Activated CD4-positive, alpha-beta T cell treated with anti-CD3 and anti-CD28 coated beads for 1 hour (primary cell): ENCODE measurements around the gene TBC1D24.
A peak's percentile ranks its signal among the peaks of the same experiment; 100 is the strongest.
"Not testable (repeated sequence)": the region's sequence is repeated elsewhere in the genome, so short reads cannot be mapped to it uniquely, and the experiment has no call there.

ENCODE experiments used
- DNase-seq: peaks from one replicate; pipeline ENCODE4 v3.0.0-alpha.2; 2020

TBC1D24 gene

DNA sequence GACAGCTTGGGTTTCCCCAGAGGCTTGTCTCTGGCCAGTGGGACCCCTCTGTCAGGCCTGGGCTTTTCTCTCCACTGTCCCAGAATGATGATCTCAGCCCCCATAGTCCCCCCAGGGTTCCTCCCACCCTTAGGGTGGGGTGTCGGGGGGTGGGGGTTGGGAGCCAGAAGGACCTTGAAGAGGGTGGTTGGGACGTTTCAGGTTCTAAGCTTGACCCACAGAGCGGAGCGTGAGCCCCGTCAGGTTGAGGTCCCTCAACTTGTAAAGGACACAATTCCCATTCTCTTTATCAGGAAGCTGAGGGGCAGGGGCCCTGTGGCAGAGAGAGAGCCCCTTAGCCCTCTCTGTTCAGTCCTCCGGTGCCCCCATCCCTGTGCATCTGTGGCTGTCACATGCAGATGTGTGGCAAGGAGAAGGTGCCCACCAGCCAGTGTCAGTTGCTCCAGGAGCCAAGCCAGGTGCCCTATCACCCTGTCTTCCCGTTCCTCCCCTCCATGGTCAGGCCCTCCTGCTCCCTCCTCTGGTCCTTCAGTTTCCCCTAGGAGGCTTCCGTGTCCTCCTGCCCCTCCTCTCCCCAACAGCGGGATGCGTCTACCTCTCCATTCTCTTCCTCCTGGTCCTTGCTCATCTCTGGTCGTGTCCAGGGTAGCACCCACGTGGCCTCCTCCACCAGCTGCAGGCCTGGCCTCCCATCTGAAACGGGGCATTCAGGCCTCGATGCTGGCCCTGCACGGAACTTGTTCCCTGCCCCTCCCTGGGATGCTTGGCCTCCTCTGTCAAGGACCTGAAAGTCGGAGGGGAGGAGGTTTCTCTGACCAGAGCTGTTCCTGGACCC lies 5.3 kb upstream of the TBC1D24 start:
- DNase-seq: no peak

DNA sequence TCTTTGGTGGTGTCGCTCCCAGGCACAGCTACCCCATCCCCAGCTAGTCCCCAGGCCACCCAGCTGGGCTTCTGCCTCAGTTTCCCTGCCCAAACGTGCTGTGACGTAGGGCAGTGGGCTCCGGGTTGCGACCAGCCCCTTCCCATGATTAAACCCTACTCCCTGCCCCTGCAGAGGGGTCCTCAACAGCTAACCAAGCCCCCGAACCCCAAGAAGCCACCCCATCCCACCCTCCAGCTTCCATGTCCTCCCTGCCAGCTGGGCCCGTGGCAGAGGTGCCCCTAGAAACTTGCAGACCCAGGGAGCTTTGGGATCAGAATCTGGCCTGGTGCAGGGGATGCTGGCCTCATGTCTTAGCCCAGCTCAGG lies 4.7 kb upstream of the TBC1D24 start:
- no peak for DNase-seq

DNA sequence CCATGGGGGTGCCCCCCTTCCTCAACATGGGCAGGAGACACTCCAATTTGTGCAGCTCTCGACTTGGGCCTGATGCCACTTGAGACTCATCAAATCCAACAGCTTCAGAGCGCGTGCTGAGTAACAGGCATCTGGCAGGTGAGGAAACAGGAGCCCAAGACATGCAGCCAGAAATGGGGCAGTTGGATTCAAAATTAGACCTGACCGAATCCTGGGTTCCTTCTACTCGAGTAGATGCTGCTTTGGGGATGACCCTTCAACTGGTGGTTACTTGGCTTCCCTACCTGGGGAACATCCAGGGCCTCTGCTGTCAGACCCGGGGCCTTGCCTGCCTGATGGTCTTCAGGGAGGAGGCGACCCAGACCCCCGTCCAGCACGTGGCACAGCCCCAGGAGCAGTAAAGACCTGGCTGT lies 4.3 kb upstream of the TBC1D24 start:
- no peak for DNase-seq

DNA sequence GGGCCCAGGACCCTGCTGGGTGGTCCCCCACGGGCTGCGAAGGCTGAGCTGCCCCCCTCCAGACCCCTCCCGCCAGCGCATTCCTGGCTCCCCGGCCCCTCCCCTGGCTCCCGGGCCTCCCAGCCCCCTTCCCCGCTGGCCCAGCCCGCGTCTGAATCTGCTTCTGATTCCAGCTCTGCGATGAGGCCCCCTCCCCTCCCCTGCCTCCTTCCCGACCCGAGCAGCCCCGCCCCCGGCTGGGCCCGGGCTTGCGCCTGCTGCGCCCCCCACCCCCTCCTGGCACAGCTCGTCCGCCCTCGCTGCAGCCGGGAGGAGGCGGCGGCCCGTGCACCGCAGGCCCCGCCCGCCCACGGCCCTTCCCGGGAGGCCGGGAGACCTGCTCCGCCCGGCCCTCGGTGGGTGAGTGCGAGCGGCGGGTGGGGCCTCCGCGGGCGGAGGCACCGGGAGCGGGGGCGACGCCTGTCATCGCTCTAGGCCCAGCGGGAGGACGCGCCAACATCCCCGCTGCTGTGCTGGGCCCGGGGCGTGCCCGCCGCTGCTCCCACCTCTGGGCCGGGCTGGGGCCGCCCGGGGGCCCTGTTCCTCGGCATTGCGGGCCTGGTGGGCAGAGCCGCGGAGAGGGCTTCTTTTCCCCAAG lies 3.8 kb upstream of the TBC1D24 start, which contains the start of gene NTN3:
TSS of gene NTN3 (plus strand) at position 282 of the 637 bp plus-strand sequence. CDS start 405 bp downstream, outside the sequence.
- no peak for DNase-seq

DNA sequence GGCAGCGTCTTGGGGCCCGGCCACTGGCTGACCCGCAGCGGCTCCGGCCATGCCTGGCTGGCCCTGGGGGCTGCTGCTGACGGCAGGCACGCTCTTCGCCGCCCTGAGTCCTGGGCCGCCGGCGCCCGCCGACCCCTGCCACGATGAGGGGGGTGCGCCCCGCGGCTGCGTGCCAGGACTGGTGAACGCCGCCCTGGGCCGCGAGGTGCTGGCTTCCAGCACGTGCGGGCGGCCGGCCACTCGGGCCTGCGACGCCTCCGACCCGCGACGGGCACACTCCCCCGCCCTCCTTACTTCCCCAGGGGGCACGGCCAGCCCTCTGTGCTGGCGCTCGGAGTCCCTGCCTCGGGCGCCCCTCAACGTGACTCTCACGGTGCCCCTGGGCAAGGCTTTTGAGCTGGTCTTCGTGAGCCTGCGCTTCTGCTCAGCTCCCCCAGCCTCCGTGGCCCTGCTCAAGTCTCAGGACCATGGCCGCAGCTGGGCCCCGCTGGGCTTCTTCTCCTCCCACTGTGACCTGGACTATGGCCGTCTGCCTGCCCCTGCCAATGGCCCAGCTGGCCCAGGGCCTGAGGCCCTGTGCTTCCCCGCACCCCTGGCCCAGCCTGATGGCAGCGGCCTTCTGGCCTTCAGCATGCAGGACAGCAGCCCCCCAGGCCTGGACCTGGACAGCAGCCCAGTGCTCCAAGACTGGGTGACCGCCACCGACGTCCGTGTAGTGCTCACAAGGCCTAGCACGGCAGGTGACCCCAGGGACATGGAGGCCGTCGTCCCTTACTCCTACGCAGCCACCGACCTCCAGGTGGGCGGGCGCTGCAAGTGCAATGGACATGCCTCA lies 3.1 kb upstream of the TBC1D24 start:
- DNase-seq: no peak

DNA sequence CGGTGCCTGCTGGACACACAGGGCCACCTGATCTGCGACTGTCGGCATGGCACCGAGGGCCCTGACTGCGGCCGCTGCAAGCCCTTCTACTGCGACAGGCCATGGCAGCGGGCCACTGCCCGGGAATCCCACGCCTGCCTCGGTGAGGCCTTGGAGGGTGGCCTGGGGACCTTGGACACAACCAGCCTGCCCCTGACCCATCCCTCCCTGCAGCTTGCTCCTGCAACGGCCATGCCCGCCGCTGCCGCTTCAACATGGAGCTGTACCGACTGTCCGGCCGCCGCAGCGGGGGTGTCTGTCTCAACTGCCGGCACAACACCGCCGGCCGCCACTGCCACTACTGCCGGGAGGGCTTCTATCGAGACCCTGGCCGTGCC lies 2.5 kb upstream of the TBC1D24 start:
- DNase-seq: no peak

DNA sequence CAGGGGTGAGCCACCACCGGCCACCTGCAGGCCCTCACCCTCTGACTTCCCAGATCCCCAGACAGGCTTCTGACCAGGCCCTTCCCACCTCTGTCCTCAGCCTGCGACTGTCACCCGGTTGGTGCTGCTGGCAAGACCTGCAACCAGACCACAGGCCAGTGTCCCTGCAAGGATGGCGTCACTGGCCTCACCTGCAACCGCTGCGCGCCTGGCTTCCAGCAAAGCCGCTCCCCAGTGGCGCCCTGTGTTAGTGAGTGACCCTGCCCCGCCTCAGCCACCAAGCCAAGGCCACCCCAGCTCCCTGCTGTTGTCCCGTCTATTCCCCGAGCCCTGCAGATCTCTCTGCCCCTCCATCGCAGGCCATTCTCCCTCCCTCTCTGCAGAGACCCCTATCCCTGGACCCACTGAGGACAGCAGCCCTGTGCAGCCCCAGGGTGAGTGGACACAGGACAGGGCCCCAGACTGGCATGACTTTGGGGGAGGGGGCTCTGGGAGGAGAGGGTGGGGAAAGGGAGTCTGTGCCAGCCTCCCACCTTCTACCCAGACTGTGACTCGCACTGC lies 2.0 kb upstream of the TBC1D24 start:
- no peak for DNase-seq

DNA sequence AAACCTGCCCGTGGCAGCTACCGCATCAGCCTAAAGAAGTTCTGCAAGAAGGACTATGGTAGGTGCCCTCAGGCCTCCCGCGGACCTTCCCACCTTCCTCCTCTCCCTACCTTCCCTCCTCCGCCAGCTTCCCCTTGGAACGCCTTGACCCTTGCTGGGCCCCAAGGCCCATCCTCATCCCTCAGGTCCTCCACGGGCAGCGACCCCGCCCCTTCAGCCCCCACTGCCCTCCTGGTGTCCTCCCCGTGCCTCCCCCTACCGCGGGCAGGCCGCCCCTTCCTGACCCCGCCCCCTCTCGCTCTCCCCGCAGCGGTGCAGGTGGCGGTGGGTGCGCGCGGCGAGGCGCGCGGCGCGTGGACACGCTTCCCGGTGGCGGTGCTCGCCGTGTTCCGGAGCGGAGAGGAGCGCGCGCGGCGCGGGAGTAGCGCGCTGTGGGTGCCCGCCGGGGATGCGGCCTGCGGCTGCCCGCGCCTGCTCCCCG lies 1.4 kb upstream of the TBC1D24 start:
- DNase-seq: no peak

DNA sequence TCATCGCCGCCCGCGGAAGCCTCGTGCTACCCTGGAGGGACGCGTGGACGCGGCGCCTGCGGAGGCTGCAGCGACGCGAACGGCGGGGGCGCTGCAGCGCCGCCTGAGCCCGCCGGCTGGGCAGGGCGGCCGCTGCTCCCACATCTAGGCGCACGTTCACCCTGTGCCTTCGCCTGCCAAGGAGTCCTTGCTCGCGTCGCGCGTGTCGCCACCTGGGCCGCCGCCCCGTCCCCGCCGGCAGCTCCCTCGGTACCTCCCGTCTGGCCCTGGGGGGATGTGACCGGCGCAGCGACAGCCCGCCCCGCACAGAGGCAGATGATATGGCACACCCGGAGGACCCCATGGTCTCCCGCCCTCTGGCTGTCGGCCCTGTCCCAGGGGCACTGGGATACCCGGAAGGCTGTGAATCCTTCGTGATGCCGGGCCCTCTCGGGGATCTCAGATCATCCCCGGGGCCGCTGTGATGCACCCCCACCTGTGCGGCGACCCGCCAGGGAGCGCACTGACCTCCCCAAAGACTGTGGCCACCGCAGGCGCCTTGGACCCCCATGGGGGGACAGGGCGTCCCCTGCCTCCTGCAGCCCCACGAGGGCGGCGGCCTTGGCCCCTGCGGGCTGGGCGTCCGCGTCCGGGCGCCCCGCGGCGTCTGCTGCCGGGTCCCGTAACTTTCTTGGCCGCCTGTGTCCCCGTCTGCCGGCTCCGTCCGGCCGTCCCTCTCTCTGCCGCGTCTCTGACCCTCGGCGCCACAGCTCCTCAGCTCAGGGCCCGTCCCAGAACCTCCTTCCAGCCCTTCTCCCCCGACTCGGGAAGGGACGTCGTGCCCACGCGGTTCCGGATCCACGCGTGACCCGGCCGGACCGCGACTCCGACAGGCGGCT lies 689 bp upstream of the TBC1D24 start:
- peak; percentile 53 for DNase-seq

DNA sequence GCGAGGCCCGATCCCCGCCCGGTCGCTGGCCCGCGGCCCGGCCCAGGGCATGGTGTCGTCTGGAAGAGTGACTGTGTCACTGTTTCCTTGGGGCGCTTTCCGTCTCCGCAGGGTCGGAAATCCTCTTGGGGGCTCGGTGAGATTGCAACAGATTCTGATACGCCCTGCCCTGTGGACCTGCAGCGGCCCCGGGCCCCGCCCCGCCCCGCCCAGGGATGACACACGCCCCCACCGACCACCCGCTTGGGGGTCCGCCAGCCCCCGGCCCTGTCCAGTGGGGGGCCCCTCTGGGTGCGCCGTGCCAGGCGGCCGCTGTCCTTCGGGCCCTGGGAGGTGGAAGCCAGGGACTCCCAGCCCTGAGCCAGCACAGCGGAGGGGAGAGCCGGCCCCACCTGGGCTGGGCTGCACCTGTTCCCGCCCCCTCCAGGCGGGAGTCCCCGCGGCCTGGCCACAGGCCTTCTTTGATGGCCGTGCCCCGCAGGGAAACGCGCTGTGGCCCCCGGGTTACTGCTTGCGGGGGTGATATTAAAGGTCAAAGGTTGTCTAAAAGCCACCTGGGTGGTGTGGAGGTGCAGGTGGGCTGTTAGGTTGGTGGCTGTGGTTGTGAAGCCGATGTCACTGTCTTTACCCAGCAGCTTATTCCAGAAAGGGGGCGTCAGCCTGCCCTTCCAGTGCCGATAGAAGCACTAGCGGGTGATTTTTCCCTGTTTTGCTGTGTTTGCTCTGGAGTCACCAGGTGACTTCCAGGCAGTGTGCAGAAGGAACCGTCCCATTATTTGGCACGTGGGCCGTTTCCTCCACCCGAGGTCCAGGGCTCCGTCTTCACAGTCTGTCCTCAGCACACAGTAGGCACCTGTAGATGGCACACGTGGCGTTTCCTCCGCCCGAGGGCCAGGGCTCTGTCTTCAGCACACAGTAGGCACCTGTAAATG lies 752 bp downstream of the TBC1D24 start:
- DNase-seq: peak; percentile 30

DNA sequence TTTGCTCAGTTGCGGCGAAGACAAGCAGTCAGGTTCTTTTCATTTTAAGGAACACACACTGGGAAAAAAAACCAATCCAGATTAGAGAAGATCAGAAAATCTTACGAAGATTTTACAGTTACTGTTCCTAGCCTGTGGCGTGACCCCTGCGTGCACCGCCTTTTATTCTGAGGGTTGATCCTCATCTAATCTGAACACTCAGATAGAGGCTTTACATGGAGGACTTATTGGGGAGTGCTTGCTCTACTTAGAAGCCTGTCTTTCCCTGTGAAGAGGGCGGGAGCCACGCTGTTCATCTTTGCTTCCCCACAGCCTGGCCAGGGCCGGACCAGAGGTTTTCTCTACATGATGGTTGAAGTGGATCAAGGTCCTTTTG lies 1.4 kb downstream of the TBC1D24 start:
- no peak for DNase-seq

DNA sequence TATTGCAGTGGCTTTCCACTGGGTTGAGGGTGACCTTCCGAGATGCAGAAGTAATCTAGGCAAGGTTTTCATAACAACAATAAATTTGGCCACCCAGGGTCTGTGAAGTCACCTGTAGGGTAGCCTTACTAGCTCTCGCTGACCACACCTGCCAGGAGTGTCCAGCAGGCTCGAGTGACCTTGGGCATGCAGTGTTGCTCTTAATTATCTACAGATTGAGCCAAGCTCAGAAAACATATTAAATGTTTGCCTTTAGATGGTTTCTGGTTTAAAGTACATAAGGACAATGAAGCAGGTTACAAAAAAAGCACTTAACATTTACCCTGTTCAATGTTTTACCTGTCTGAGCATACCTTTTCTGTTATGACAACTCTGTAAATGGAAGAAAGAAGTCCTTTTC lies 1.8 kb downstream of the TBC1D24 start:
- DNase-seq: no peak

DNA sequence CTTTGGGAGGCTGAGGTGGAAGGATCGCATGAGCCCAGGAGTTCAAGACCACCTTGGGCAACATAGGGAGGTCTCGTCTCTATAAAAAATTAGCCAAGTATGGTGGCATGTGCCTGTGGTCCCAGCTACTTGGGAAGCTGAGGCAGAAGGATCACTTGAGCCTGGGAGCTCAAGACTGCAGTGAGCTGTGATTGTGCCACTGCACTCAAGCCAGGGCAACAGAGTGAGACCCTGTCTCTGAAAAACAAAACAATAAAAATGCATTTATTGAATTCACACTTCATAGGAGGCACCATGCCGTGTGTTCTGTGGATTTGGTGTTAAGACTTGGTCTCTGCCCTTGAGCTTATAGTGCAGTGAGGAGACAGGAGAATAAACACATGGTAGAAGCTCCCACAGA lies 2.4 kb downstream of the TBC1D24 start:
- no peak for DNase-seq

DNA sequence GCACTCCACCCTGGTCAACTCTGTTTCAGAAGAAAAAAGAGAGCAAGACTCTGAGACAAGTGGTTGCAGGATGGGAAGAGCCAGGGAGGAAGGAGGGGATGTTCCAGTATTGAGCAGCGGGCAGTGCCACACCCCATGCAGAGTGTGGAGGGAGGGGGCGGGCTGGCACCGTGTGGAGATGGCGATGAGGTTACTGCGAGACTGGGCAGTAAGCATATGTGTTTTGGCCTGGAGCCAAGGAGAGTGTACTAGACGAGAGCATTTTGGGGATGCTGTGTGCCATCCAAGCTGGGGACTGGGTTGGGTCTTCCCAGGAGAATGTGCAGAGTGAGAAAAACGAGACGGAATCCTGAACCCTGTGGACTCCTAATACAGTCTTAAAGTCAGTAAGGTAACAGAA lies 3.4 kb downstream of the TBC1D24 start:
- no peak for DNase-seq

DNA sequence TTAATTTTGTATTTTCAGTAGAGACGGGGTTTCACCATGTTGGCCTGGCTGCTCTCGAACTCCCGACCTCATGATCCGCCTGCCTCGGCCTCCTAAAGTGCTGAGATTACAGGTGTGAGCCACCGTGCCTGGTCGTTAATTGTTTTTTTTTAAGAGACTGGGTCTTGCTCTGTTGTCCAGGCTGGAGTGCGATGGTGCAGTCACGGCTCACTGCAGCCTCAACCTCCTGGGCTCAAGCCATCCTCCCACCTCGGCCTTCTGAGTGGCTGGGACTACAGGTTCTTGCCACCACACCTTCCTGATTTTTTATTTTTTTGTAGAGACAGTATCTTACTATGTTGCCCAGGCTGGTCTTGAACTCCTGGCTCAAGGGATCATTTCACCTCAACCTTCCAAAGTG lies 5.1 kb downstream of the TBC1D24 start:
- DNase-seq: not testable (repeated sequence)

DNA sequence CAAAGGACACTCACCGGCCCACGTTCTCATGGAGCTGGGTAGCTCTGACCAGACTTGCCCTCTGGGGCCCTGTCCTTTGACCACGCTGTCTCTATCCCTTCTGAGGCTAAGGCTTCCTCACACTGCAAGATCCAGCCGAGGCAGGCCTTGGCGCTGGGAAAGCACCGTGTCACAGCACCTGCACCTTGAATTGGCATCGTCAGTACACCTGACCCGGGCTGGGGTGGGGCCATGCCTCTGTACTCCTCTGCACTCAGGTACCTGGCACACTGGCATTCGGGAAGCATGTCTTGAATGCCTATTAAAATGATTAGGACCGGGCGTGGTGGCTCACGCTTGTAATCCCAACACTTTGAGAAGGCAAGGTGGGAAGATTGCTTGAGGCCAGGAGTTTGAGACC lies 6.0 kb downstream of the TBC1D24 start:
- DNase-seq: no peak

DNA sequence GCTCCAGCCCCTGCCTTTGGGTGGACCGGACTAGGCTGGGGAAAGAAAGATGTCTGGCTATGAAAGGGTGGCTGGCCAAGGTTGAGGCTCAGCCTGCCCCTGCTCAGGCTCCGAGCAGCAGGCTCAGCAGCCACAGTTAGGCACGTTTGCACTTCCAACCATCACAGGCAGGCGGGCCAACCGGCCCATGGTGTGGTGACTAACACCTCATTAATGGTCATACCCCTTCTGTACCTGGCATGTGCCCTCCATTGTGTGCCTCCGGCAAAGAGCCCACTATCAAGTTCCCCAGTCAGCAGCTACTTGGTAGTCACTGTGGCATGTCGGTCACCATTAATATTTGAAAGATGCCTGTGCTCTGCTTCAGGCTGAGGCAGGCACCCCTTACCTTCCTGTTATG lies 6.7 kb downstream of the TBC1D24 start:
- no peak for DNase-seq

DNA sequence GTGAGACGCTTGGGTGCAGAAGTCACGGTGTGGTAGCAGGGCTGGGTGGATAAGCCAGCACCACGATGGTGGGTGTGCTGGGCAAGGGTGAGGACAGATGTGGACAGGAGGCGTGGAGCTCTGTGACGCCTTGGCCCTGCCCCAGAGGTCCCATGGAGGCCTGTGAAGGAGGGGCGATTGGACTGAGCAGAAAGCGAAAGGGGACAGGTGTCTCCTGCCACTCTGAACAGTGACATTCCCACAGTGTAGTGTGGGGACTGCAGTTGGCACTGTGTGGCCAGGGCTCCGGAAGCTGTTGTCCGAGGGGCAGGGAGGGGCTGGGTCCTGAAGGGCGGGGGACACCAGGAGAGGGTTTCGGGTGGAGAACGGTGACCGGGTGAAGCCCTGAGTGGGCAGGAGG lies 7.3 kb downstream of the TBC1D24 start:
- no peak for DNase-seq

DNA sequence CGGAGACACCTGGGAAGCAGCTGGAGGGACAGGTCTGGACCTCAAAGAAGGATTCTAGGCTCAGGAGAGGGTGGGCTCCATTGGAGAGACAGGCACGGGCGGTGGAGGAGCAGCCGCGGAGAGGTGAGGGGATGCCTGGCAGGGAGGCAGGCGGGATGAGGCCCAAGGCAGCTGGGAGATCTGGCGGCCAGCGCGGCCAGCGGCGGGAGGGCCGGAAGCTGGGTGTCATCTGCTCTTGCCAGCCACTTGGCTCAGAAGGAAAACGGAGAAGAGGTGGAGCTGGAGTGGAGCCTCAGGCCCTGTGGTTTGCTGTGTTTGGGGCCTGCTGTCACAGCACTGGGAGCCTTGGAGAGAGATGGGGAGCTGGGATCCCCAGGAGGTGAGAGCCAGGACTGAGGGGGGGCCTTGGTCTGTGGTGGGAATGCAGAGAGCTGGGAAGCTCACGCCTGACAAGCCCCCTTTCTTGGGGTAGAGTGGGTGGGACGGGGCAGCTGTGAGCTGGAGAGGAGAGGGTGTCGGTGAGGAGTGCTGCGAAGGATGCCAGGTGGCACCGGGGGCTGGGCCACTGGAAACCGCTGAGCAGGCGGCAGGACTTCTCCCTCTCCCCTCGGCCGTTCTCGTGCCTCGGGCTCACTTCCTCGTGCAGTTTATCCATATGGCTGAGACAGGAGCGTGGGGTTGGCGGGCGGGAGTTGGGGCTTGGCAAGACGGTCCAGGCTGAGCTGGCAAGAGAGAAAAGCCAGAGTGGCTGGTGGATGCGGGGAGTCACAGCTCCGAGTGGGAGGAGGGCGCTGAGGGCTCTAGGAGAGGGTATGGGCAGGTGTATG lies 8.0 kb downstream of the TBC1D24 start:
- DNase-seq: no peak
